Neuronal stem cell (in vitro differentiated cells): Measurements from ENCODE around the gene RNF214.

Source experiments
- DNase-seq: peaks from one replicate; pipeline ENCODE4 v3.0.0-alpha.2; 2013; ENCODE audit warnings: low spot score
- H2AFZ ChIP-seq: one replicate; pipeline ENCODE4 v1.6.1; 2013; ENCODE audit warnings: mild to moderate bottlenecking, low read length, inconsistent platforms
- H2AK5ac ChIP-seq: 2 replicates; pipeline ENCODE4 v1.6.1; 2013; ENCODE audit warnings: low read depth, mild to moderate bottlenecking, inconsistent platforms, low read length, moderate library complexity, mixed read lengths
- H2BK120ac ChIP-seq: 2 replicates; pipeline ENCODE4 v1.6.1; 2013; ENCODE audit warnings: low read depth, mild to moderate bottlenecking, inconsistent platforms, low read length, moderate library complexity, mixed read lengths
- H2BK12ac ChIP-seq: one replicate; pipeline ENCODE4 v1.6.1; 2013; ENCODE audit warnings: low read length, inconsistent platforms
- H2BK15ac ChIP-seq: 2 replicates; pipeline ENCODE4 v1.6.1; 2013; ENCODE audit warnings: mild to moderate bottlenecking, low read length, inconsistent platforms, mixed read lengths
- H2BK5ac ChIP-seq: one replicate; pipeline ENCODE4 v1.6.1; 2013; ENCODE audit warnings: inconsistent platforms, mild to moderate bottlenecking, low read length, moderate library complexity
- H3K14ac ChIP-seq: one replicate; pipeline ENCODE4 v1.6.1; 2013; ENCODE audit warnings: low read length, inconsistent platforms
- H3K18ac ChIP-seq: 2 replicates; pipeline ENCODE4 v1.6.1; 2013; ENCODE audit warnings: low read length, inconsistent platforms
- H3K23ac ChIP-seq: 2 replicates; pipeline ENCODE4 v1.6.1; 2013; ENCODE audit warnings: low read depth, mild to moderate bottlenecking, mixed read lengths, low read length, inconsistent platforms; ENCODE audit not compliant: poor library complexity
- H3K27ac ChIP-seq: replicated peaks from 3 replicates; pipeline ENCODE4 v1.5.1; 2013; ENCODE audit warnings: low read length, inconsistent platforms
- H3K27me3 ChIP-seq, 3 experiments: 2 replicates each; pipeline ENCODE4 v1.6.1; 2013; ENCODE audit warnings: low read length in 3 of 3, mild to moderate bottlenecking in 2 of 3, inconsistent platforms in 1 of 3, low read depth in 1 of 3, mixed read lengths in 1 of 3, moderate library complexity in 1 of 3; ENCODE audit not compliant: control insufficient read depth in 3 of 3, insufficient read depth in 3 of 3
- H3K36me3 ChIP-seq, 2 donors: replicated peaks in 1 of 2; 2 replicates each; pipeline ENCODE4 v1.6.1; 2013; ENCODE audit warnings: low read length in 2 of 2; ENCODE audit not compliant: control insufficient read depth in 2 of 2, insufficient read depth in 2 of 2
- H3K4ac ChIP-seq: 2 replicates; pipeline ENCODE4 v1.6.1; 2013; ENCODE audit warnings: inconsistent platforms, mild to moderate bottlenecking, low read length, moderate library complexity
- H3K4me1 ChIP-seq, 2 donors: 1 replicate in 1 of 2; 2 replicates in 1 of 2; pipeline ENCODE4 v1.6.1; 2013; ENCODE audit warnings: low read length in 2 of 2, low read depth in 1 of 2; ENCODE audit not compliant: control insufficient read depth in 2 of 2, insufficient read depth in 1 of 2
- H3K4me2 ChIP-seq: one replicate; pipeline ENCODE4 v1.6.1; 2013; ENCODE audit warnings: mild to moderate bottlenecking, low read length, inconsistent platforms; ENCODE audit not compliant: insufficient read depth, poor library complexity, severe bottlenecking
- H3K4me3 ChIP-seq, 2 donors: 2 replicates each; pipeline ENCODE4 v1.5.1; 2013; ENCODE audit warnings: low read length in 2 of 2, mild to moderate bottlenecking in 2 of 2, inconsistent platforms in 1 of 2, moderate library complexity in 1 of 2
- H3K79me1 ChIP-seq: one replicate; pipeline ENCODE4 v1.6.1; 2013; ENCODE audit warnings: low read depth, mild to moderate bottlenecking, inconsistent platforms, low read length, moderate library complexity
- H3K9ac ChIP-seq: one replicate; pipeline ENCODE4 v1.6.1; 2013; ENCODE audit warnings: mild to moderate bottlenecking, low read depth, low read length, inconsistent platforms; ENCODE audit not compliant: poor library complexity
- H3K9me3 ChIP-seq, 2 donors: replicated peaks in 1 of 2; 2 replicates each; pipeline versions ENCODE3 to v1.6.1; 2013; ENCODE audit warnings: low read length in 2 of 2, mild to moderate bottlenecking in 2 of 2, inconsistent platforms in 1 of 2, low read depth in 1 of 2, mixed read lengths in 1 of 2, moderate library complexity in 1 of 2; ENCODE audit not compliant: control insufficient read depth in 2 of 2, insufficient read depth in 1 of 2
- H4K8ac ChIP-seq: one replicate; pipeline ENCODE4 v1.6.1; 2013; ENCODE audit warnings: low read depth, mild to moderate bottlenecking, inconsistent platforms, low read length, moderate library complexity
- H4K91ac ChIP-seq: one replicate; pipeline ENCODE4 v1.6.1; 2013; ENCODE audit warnings: low read length, low read depth, mild to moderate bottlenecking, inconsistent platforms; ENCODE audit not compliant: poor library complexity
- WGBS, 2 donors: extraction: QIAGEN DNeasy Blood & Tissue Kit; methylation state at CpG; one replicate each; pipeline ENCODE4 v1.1.7; 2013; ENCODE audit warnings: missing lambda C conversion rate in 2 of 2, mixed read lengths in 1 of 2; ENCODE audit not compliant: insufficient read length in 2 of 2, insufficient replicate concordance in 1 of 2; ENCODE audit errors: extremely low coverage in 2 of 2; 5-methylcytosine and 5-hydroxymethylcytosine counted together

The RNF214 gene

GRCh38 chr11:117185736-117186430, 46.6 kb upstream of the RNF214 start:
- no peaks in the 10 kb centered on the region for H3K27me3 ChIP-seq
- peaks cover 0 to under 1% of the 10 kb centered on the region in 2 donors for H3K9me3 ChIP-seq
- H3K79me1 ChIP-seq = no peaks in the 10 kb centered on the region
- peaks cover 0 to 5% of the 10 kb centered on the region in 2 donors for H3K4me1 ChIP-seq
- H3K9ac ChIP-seq = no peak overlapping the region
- no peak overlapping the region for H4K91ac ChIP-seq
- no CpG with 5 or more reads among the region's 5 CpGs for WGBS, 2 donors
- H2BK15ac ChIP-seq = no peak overlapping the region
- no peak overlapping the region for H2BK120ac ChIP-seq
- H3K14ac ChIP-seq = no peak overlapping the region
- H3K23ac ChIP-seq = no peak overlapping the region
- no peak overlapping the region for H3K4me3 ChIP-seq
- no peak overlapping the region for H3K27ac ChIP-seq
- no peak overlapping the region for H3K18ac ChIP-seq
- H2BK12ac ChIP-seq = no peak overlapping the region
- H2BK5ac ChIP-seq = no peak overlapping the region
- H2AFZ ChIP-seq = no peak overlapping the region
- no peak overlapping the region for H2AK5ac ChIP-seq
- no peak overlapping the region for H3K4me2 ChIP-seq
- peaks cover 14 to 48% of the 10 kb centered on the region in 2 donors for H3K36me3 ChIP-seq
- no peak overlapping the region for H3K4ac ChIP-seq
- DNase-seq = no peak
- H4K8ac ChIP-seq = no peak overlapping the region

- Histone ChIP-seq H2BK5ac (no peak overlapping the region), H3K79me1 (no peaks in the 10 kb centered on the region), H3K14ac (no peak overlapping the region), H3K23ac (no peak overlapping the region), H4K8ac (no peak overlapping the region), H3K4ac (no peak overlapping the region), H4K91ac (no peak overlapping the region), H3K9ac (peak overlapping the region; percentile 18), H2AK5ac (no peak overlapping the region), H3K27me3 (no peaks in the 10 kb centered on the region), H3K9me3 (no peaks in the 10 kb centered on the region), H3K36me3 (peaks cover 14 to 48% of the 10 kb centered on the region in 2 donors), H3K4me1 (peaks cover 0 to 2% of the 10 kb centered on the region in 2 donors), H3K18ac (no peak overlapping the region), H2BK12ac (no peak overlapping the region), H3K27ac (no peak overlapping the region), H3K4me3 (no peak overlapping the region), H2BK120ac (no peak overlapping the region), H2BK15ac (no peak overlapping the region), H2AFZ (no peak overlapping the region), H3K4me2 (no peak overlapping the region)
- DNase-seq = no peak
- WGBS, 2 donors = no CpG with 5 or more reads among the region's 4 CpGs
Observed at GRCh38 chr11:117186431-117186761, 46.1 kb upstream of the RNF214 start.

GRCh38 chr11:117187007-117187406, 45.5 kb upstream of the RNF214 start:
- Histone ChIP-seq H3K27me3 (no peaks in the 10 kb centered on the region), H3K4me2 (no peak overlapping the region), H3K14ac (no peak overlapping the region), H3K9ac (no peak overlapping the region), H2BK15ac (no peak overlapping the region), H3K27ac (no peak overlapping the region), H3K4me3 (no peak overlapping the region), H3K23ac (no peak overlapping the region), H3K4ac (no peak overlapping the region), H3K36me3 (peaks cover 14 to 50% of the 10 kb centered on the region in 2 donors), H2BK12ac (no peak overlapping the region), H2AFZ (no peak overlapping the region), H3K9me3 (no peaks in the 10 kb centered on the region), H3K4me1 (no peaks in the 10 kb centered on the region), H4K91ac (no peak overlapping the region), H2BK120ac (no peak overlapping the region), H2AK5ac (no peak overlapping the region), H2BK5ac (no peak overlapping the region), H3K79me1 (no peaks in the 10 kb centered on the region), H3K18ac (no peak overlapping the region), H4K8ac (no peak overlapping the region)
- WGBS, 2 donors = no CpG with 5 or more reads among the region's 6 CpGs
- DNase-seq = no peak

- Histone ChIP-seq H2BK12ac (no peak overlapping the region), H3K4me3 (no peak overlapping the region), H3K18ac (no peak overlapping the region), H3K79me1 (no peaks in the 10 kb centered on the region), H3K14ac (no peak overlapping the region), H3K4ac (no peak overlapping the region), H3K9me3 (no peaks in the 10 kb centered on the region), H3K23ac (no peak overlapping the region), H3K9ac (no peak overlapping the region), H2BK15ac (no peak overlapping the region), H2BK120ac (no peak overlapping the region), H2AFZ (no peak overlapping the region), H3K4me2 (no peak overlapping the region), H2BK5ac (no peak overlapping the region), H3K27ac (no peak overlapping the region), H4K91ac (no peak overlapping the region), H4K8ac (no peak overlapping the region), H3K4me1 (no peaks in the 10 kb centered on the region), H3K36me3 (peaks cover 14 to 49% of the 10 kb centered on the region in 2 donors), H3K27me3 (no peaks in the 10 kb centered on the region), H2AK5ac (no peak overlapping the region)
- WGBS, 2 donors = no CpG with 5 or more reads among the region's 13 CpGs
- DNase-seq = no peak
Observed at GRCh38 chr11:117187428-117187798, 45.1 kb upstream of the RNF214 start.
